ENCODE data around the gene SLC25A11.

Gene SLC25A11

DNA sequence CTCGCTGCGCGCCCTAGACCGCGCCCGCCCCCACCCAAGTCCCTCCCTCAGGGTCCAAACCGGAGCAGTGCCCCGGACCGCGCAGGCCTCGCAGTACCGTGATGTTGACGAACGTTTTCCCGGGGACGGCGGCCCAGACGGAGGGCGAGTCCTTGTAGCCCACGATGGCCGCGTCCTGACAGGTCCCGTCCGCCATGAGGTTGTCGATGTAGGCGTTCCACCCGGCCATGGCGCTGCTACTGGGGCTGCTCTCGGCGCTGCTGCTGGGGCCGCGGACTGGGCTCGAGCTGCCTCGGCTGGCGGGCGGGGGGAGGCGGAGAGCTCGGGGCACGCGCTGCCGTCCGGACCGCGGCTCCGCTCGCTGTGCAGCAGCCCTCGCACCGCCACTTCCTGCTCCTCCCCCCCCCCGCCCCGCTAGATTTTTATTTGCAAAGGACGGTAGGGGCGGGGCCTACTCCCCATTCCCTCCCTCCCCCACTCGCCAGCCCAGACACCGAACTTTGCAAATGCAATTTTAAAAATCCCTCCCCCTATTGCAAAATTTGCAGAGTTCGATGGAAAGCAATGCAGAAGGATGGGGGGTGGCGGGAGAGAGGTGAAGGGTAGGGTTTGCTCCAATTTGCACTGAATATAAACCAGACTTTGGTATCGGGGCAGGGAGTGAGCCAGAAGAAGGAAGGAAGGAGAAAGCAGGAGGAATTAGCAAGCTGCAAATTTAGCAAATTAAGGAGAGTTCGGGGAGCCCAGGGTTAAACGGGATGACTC, 8.5 kb upstream of the SLC25A11 start, which contains the start of gene PFN1:
PFN1 (minus strand) TSS at position 365 of the 765 bp plus-strand sequence; CDS start at position 229, 136 bp downstream.
- Histone ChIP-seq H3K36me3 (ENCODE audit: control insufficient read depth, low read depth, low read length) (peaks cover 33% of the 10 kb centered on the region), H3K4me1 (ENCODE audit: control insufficient read depth, low read depth, low read length) (peaks cover 23% of the 10 kb centered on the region), H3K9me3 (ENCODE audit: control insufficient read depth, low read depth, low read length) (no peaks in the 10 kb centered on the region), H3K4me3 (ENCODE audit: low read length) (peak within 1 kb of the TSS; percentile 75), H3K9ac (ENCODE audit: low read length) (peak within 1 kb of the TSS; percentile 88), H3K27me3 (ENCODE audit: control insufficient read depth, insufficient read depth, low read length) (no peaks in the 10 kb centered on the region), H3K27ac (ENCODE audit: low read length) (peak within 1 kb of the TSS; percentile 68)

DNA sequence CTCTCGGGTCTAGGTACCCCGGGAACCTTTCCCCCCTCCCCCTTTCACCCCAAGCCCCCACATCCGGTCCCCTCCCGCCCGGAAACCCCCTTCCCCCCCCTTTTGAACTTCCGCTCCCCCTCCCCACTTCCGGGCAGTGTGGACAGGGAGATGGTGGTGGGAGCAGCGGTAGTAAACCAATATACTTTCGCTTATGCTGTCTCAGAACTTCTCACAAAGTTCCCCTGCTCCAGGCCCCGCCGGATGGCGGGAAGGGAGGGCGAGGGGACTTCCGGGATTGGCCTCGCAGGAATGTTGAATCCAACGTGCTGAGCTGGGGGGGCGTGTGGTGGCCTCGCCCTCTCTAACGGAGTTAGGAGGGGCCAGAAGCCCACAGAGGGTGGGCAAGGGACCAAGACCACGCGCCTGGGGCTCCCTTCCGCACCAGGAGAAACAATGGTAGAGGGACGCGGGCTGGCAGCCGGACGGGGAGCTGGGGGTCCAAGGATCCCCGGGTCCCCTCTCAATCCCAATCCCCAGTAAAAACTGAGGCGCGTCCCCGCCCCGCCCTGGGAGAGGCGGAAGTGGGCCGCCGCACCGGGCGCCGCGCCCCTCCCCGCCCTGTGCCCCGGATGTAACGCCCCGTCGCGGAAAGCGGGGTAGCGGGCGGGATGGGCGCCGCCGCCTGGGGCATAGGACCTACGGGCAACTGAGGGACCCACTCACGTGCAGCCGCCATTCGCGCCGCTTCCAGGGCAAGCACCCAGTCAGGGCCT, 7.7 kb upstream of the SLC25A11 start:
- Histone ChIP-seq H3K27ac (ENCODE audit: low read length) (peak overlapping the region; percentile 68), H3K9ac (ENCODE audit: low read length) (peak overlapping the region; percentile 88), H3K27me3 (ENCODE audit: control insufficient read depth, insufficient read depth, low read length) (no peaks in the 10 kb centered on the region), H3K9me3 (ENCODE audit: control insufficient read depth, low read depth, low read length) (no peaks in the 10 kb centered on the region), H3K4me1 (ENCODE audit: control insufficient read depth, low read depth, low read length) (peaks cover 23% of the 10 kb centered on the region), H3K4me3 (ENCODE audit: low read length) (peak overlapping the region; percentile 75), H3K36me3 (ENCODE audit: control insufficient read depth, low read depth, low read length) (peaks cover 41% of the 10 kb centered on the region)

DNA sequence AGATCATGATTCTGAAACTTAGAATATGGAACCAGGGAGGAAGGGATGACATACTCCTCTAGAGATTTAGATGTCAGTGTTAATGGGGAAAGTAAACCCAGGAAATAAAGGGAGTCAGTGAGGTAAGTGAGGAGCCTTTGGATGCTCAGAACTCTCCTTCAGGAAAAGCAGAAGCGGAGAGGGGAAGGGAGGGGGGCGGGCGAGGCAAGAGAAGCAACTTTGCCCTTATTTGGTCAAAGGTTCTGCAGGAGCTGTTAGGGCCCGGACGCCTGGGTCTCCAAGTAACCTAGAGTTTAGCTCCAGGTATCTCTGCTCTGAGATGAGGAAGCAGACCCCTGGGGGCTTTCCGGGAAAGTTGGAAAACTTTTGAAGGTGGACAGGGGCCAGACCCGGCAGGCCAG, 7.2 kb upstream of the SLC25A11 start:
- Histone ChIP-seq H3K9me3 (ENCODE audit: control insufficient read depth, low read depth, low read length) (no peaks in the 10 kb centered on the region), H3K27ac (ENCODE audit: low read length) (peak overlapping the region; percentile 69), H3K4me1 (ENCODE audit: control insufficient read depth, low read depth, low read length) (peaks cover 23% of the 10 kb centered on the region), H3K36me3 (ENCODE audit: control insufficient read depth, low read depth, low read length) (peaks cover 44% of the 10 kb centered on the region), H3K4me3 (ENCODE audit: low read length) (peak overlapping the region; percentile 75), H3K27me3 (ENCODE audit: control insufficient read depth, insufficient read depth, low read length) (no peaks in the 10 kb centered on the region), H3K9ac (ENCODE audit: low read length) (peak overlapping the region; percentile 88)

GRCh38 chr17:4946312-4946976, 6.6 kb upstream of the SLC25A11 start:
- H3K4me1 ChIP-seq (ENCODE audit: control insufficient read depth, low read depth, low read length): peaks cover 18% of the 10 kb centered on the region
- H3K4me3 ChIP-seq (ENCODE audit: low read length): peak overlapping the region; percentile 75
- peak overlapping the region; percentile 69 for H3K27ac ChIP-seq (ENCODE audit: low read length)
- peak overlapping the region; percentile 88 for H3K9ac ChIP-seq (ENCODE audit: low read length)
- H3K9me3 ChIP-seq (ENCODE audit: control insufficient read depth, low read depth, low read length): no peaks in the 10 kb centered on the region
- peaks cover 44% of the 10 kb centered on the region for H3K36me3 ChIP-seq (ENCODE audit: control insufficient read depth, low read depth, low read length)
- H3K27me3 ChIP-seq (ENCODE audit: control insufficient read depth, insufficient read depth, low read length): no peaks in the 10 kb centered on the region

- no peaks in the 10 kb centered on the region for H3K27me3 ChIP-seq (ENCODE audit: control insufficient read depth, insufficient read depth, low read length)
- H3K4me1 ChIP-seq (ENCODE audit: control insufficient read depth, low read depth, low read length): peaks cover 16% of the 10 kb centered on the region
- H3K4me3 ChIP-seq (ENCODE audit: low read length): peak overlapping the region; percentile 75
- no peaks in the 10 kb centered on the region for H3K9me3 ChIP-seq (ENCODE audit: control insufficient read depth, low read depth, low read length)
- H3K36me3 ChIP-seq (ENCODE audit: control insufficient read depth, low read depth, low read length): peaks cover 44% of the 10 kb centered on the region
- no peak overlapping the region for H3K9ac ChIP-seq (ENCODE audit: low read length)
- H3K27ac ChIP-seq (ENCODE audit: low read length): no peak overlapping the region
These were observed 6.1 kb upstream of the SLC25A11 start for GRCh38 chr17:4945944-4946280.

DNA sequence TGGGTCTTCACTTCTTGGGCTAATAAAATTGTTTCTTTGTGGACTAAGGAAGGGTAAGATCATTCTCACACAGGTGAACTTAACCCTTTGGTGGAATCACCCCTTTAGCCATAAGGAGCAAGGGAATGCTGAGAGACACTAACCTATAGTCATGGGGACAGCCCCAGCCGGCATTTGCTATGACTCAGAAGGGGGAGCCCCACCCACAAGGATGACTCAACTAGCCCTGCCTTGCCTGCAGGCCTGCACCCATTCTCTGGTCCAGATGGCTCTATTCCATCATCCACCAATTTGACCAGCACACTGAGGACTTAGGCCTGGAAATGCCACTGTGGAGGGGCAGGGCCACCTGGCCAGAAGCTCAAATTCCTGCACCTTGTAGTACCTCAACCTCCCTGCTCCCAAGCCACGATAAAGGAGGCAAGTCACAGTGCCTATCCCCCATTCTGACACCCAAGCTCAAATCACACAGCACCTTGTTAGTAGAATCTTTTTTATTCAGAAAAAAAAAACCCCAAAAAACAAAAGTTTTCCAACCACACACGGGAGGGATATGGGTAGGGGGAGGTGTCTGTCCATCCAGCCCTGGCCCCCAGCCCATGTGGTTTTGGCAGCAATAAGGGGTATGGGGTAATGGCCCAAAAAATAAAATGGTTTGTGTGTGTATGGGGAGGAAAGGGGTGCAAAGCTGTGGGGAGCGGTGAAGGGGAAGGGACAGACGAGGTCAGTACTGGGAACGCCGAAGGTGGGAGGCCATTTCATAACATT, 5.5 kb upstream of the SLC25A11 start:
- peaks cover 44% of the 10 kb centered on the region for H3K36me3 ChIP-seq (ENCODE audit: control insufficient read depth, low read depth, low read length)
- H3K4me1 ChIP-seq (ENCODE audit: control insufficient read depth, low read depth, low read length): peaks cover 16% of the 10 kb centered on the region
- peak overlapping the region; percentile 33 for H3K27ac ChIP-seq (ENCODE audit: low read length)
- H3K4me3 ChIP-seq (ENCODE audit: low read length): no peak overlapping the region
- no peak overlapping the region for H3K9ac ChIP-seq (ENCODE audit: low read length)
- H3K9me3 ChIP-seq (ENCODE audit: control insufficient read depth, low read depth, low read length): no peaks in the 10 kb centered on the region
- H3K27me3 ChIP-seq (ENCODE audit: control insufficient read depth, insufficient read depth, low read length): no peaks in the 10 kb centered on the region

- H3K9ac ChIP-seq (ENCODE audit: low read length): no peak overlapping the region
- peaks cover 44% of the 10 kb centered on the region for H3K36me3 ChIP-seq (ENCODE audit: control insufficient read depth, low read depth, low read length)
- no peaks in the 10 kb centered on the region for H3K9me3 ChIP-seq (ENCODE audit: control insufficient read depth, low read depth, low read length)
- peaks cover 16% of the 10 kb centered on the region for H3K4me1 ChIP-seq (ENCODE audit: control insufficient read depth, low read depth, low read length)
- no peaks in the 10 kb centered on the region for H3K27me3 ChIP-seq (ENCODE audit: control insufficient read depth, insufficient read depth, low read length)
- no peak overlapping the region for H3K4me3 ChIP-seq (ENCODE audit: low read length)
- H3K27ac ChIP-seq (ENCODE audit: low read length): peak overlapping the region; percentile 33
These were observed 4.8 kb upstream of the SLC25A11 start for GRCh38 chr17:4944554-4945175.

- H3K36me3 ChIP-seq (ENCODE audit: control insufficient read depth, low read depth, low read length): peaks cover 44% of the 10 kb centered on the region
- peak overlapping the region; percentile 13 for H3K27ac ChIP-seq (ENCODE audit: low read length)
- no peaks in the 10 kb centered on the region for H3K27me3 ChIP-seq (ENCODE audit: control insufficient read depth, insufficient read depth, low read length)
- no peak overlapping the region for H3K9ac ChIP-seq (ENCODE audit: low read length)
- no peak overlapping the region for H3K4me3 ChIP-seq (ENCODE audit: low read length)
- no peaks in the 10 kb centered on the region for H3K9me3 ChIP-seq (ENCODE audit: control insufficient read depth, low read depth, low read length)
- peaks cover 16% of the 10 kb centered on the region for H3K4me1 ChIP-seq (ENCODE audit: control insufficient read depth, low read depth, low read length)
These were observed 4.3 kb upstream of the SLC25A11 start for GRCh38 chr17:4944163-4944553.

DNA sequence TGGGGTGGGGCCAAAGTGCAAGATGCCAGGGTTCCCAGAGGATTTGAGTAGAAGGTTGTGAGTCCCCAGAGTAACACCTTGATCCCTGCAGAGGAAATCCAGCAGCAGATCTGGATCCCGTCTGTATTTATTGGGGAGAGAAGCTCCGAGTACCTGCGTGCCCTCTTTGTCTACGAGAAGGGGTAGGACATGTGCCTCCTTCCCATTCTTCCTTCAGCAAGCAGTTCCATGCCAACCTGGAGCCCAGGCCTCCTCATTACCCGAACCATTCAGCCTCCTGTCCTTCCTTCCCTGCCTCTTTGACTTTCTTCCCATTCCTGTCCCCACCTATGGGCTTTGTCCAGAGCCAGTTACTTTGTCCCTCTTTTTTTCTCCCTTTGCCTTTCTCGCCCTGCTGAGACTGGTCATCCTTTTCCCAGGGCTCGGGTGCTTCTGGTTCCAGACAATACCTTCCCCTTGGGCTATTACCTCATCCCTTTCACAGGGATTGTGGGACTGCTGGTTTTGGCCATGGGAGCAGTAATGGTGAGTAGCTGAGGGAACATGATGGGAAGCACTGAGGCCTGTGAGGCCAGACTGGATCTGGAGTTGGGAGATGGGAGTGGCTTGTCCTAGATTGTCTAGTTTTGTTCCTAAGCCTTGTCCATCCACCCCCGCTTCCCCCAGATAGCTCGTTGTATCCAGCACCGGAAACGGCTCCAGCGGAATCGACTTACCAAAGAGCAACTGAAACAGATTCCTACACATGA, 3.1 kb upstream of the SLC25A11 start:
- peaks cover 23% of the 10 kb centered on the region for H3K4me1 ChIP-seq (ENCODE audit: control insufficient read depth, low read depth, low read length)
- H3K9ac ChIP-seq (ENCODE audit: low read length): no peak overlapping the region
- no peak overlapping the region for H3K4me3 ChIP-seq (ENCODE audit: low read length)
- H3K27ac ChIP-seq (ENCODE audit: low read length): no peak overlapping the region
- H3K27me3 ChIP-seq (ENCODE audit: control insufficient read depth, insufficient read depth, low read length): no peaks in the 10 kb centered on the region
- no peaks in the 10 kb centered on the region for H3K9me3 ChIP-seq (ENCODE audit: control insufficient read depth, low read depth, low read length)
- H3K36me3 ChIP-seq (ENCODE audit: control insufficient read depth, low read depth, low read length): peaks cover 46% of the 10 kb centered on the region

GRCh38 chr17:4941319-4941610, 1.4 kb upstream of the SLC25A11 start:
- Histone ChIP-seq H3K9ac (ENCODE audit: low read length) (peak overlapping the region; percentile 93), H3K36me3 (ENCODE audit: control insufficient read depth, low read depth, low read length) (peaks cover 46% of the 10 kb centered on the region), H3K4me1 (ENCODE audit: control insufficient read depth, low read depth, low read length) (peaks cover 17% of the 10 kb centered on the region), H3K27me3 (ENCODE audit: control insufficient read depth, insufficient read depth, low read length) (no peaks in the 10 kb centered on the region), H3K4me3 (ENCODE audit: low read length) (peak overlapping the region; percentile 63), H3K9me3 (ENCODE audit: control insufficient read depth, low read depth, low read length) (no peaks in the 10 kb centered on the region), H3K27ac (ENCODE audit: low read length) (no peak overlapping the region)

Data from iPS-18a (cell line).